Esophagus muscularis mucosa (tissue), 4 donors: ENCODE data around the gene RGP1. TPM values are rescaled to one million over a fixed set of nuclear protein-coding genes. Genes with fewer than 3 reads are reported as not detected.

Source experiments
- DNase-seq: peaks from one replicate; pipeline ENCODE4 v3.0.0-alpha.2; 2017; ENCODE audit errors: extremely low spot score
- H3K27ac ChIP-seq, 4 donors: fragments of 200-600 bp; sonication (generic); replicated peaks in 1 of 4; 1 replicate in 3 of 4; 2 replicates in 1 of 4; pipeline ENCODE4 v1.5.1; 2016 to 2019; ENCODE audit warnings: mild to moderate bottlenecking in 1 of 4
- H3K27me3 ChIP-seq, 4 donors: fragments of 200-600 bp; sonication (generic); one replicate each; pipeline versions ENCODE4 v1.5.1 to v1.6.0; 2016 to 2019
- H3K36me3 ChIP-seq, 4 donors: fragments of 200-600 bp; sonication (generic); one replicate each; pipeline ENCODE4 v1.5.1; 2016 to 2019
- H3K4me1 ChIP-seq, 4 donors: fragments of 200-600 bp; sonication (generic); one replicate each; pipeline ENCODE4 v1.5.1; 2016 to 2019
- H3K4me3 ChIP-seq, 4 donors: fragments of 200-600 bp; sonication (generic); 1 replicate in 2 of 4; 2 replicates in 2 of 4; pipeline ENCODE4 v1.5.1; 2016 to 2019; ENCODE audit warnings: mild to moderate bottlenecking in 4 of 4, moderate library complexity in 1 of 4
- H3K9me3 ChIP-seq, 4 donors: fragments of 200-600 bp; sonication (generic); 1 replicate in 3 of 4; 2 replicates in 1 of 4; pipeline ENCODE4 v1.5.1; 2016 to 2019
- EP300 ChIP-seq: sonication (generic); formaldehyde crosslinking; IDR thresholded peaks from one replicate; pipeline ENCODE4 v1.6.1; 2017; ENCODE audit warnings: antibody characterized with exemption
- POLR2A ChIP-seq: fragments of 450-650 bp; IDR thresholded peaks from one replicate; pipeline ENCODE4 v1.6.1; 2017; ENCODE audit warnings: antibody characterized with exemption, moderate library complexity, mild to moderate bottlenecking, low read depth
- POLR2AphosphoS5 ChIP-seq, 2 donors: sonication (generic); formaldehyde crosslinking; IDR thresholded peaks; one replicate each; pipeline ENCODE4 v1.6.1; 2017; ENCODE audit warnings: antibody characterized with exemption in 2 of 2
- WGBS: methylation state at CpG from one replicate; pipeline ENCODE4 v1.1.5; 2018; 5-methylcytosine and 5-hydroxymethylcytosine counted together
- intact Hi-C: fragments of 100-400 bp; cut with DNase I; formaldehyde crosslinking; loops from one replicate; pipeline ENCODE4 v1.15.1; 2023
- total RNA-seq, 4 donors: library from RNA; depleted of rRNA; stranded (reverse); fragments of >200 nt; gene quantifications; one replicate each; pipeline versions ENCODE4 v1.1.0 to v1.2.1, GENCODE V29; 2016
- TF ChIP-seq, protein P1 (sequence below), 3 experiments: fragments of 200-600 bp in 2 of 3; fragments of 450-650 bp in 1 of 3; sonication (generic) in 2 of 3; IDR thresholded peaks; one replicate each; pipeline ENCODE4 v1.5.1; 2017 to 2019; ENCODE audit warnings: antibody characterized with exemption in 3 of 3, mild to moderate bottlenecking in 2 of 3, moderate library complexity in 1 of 3

RGP1 gene
- total RNA-seq, 4 donors from 2014 or later, result 22.0 to 31.8 (median 26.8) TPM

DNA sequence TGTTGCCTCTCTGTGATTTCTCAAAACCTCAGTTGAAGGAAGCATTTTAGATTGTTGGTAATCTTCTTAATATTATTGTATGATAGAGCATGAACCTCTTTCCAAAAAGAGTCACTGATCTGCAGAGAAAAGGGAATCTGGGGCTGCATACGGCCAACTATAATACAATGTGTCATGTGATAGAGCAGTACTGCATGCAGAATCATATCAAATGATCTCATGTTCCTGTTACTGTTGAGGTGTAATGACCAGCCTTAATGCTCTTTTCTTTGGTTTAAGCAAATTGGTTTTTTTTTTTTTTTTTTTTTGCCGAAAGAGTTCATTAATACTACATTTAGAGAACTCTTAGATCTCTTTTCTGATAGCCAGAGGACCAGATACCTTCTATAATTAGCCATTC, 17.9 kb downstream of the RGP1 start:
- H3K4me1 ChIP-seq, result peaks cover 17 to 25% (median 23%) of the 10 kb centered on the region in 4 donors
- H3K27me3 ChIP-seq, result no peaks in the 10 kb centered on the region
- H3K9me3 ChIP-seq, result no peaks in the 10 kb centered on the region
- no peak for DNase-seq
- intact Hi-C loops, result no loop called here
- H3K27ac ChIP-seq, result no peak overlapping the region
- no peak for TF ChIP-seq EP300
- no peak for TF ChIP-seq POLR2A
- TF ChIP-seq POLR2AphosphoS5 (IDR thresholded peaks at IDR 0.05), result no peak
- TF ChIP-seq, protein P1, sequence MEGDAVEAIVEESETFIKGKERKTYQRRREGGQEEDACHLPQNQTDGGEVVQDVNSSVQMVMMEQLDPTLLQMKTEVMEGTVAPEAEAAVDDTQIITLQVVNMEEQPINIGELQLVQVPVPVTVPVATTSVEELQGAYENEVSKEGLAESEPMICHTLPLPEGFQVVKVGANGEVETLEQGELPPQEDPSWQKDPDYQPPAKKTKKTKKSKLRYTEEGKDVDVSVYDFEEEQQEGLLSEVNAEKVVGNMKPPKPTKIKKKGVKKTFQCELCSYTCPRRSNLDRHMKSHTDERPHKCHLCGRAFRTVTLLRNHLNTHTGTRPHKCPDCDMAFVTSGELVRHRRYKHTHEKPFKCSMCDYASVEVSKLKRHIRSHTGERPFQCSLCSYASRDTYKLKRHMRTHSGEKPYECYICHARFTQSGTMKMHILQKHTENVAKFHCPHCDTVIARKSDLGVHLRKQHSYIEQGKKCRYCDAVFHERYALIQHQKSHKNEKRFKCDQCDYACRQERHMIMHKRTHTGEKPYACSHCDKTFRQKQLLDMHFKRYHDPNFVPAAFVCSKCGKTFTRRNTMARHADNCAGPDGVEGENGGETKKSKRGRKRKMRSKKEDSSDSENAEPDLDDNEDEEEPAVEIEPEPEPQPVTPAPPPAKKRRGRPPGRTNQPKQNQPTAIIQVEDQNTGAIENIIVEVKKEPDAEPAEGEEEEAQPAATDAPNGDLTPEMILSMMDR (IDR thresholded peaks at IDR 0.05), result no peak
- no peaks in the 10 kb centered on the region for H3K36me3 ChIP-seq
- H3K4me3 ChIP-seq, result no peak overlapping the region
- 87% methylated on average over 2 of the region's 2 CpGs for WGBS

DNA sequence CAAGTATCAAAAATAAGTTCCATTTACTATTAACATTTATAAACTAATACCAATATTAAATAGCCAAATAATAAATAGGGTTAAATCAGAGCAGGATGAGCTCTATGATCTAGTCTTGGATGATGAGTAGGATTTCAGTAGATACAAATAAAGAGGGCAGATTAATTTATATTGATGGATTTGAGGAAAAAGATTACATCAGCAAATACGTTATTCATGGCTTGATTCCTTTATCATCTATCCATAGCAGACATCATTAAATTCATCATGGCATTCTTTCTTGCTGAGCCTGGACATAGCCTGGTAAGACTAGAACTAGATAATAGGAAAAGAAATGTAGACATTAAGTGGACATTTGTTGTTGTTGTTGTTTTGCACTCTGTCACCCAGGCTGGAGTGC, 18.4 kb downstream of the RGP1 start:
- WGBS, result 88% methylated on average over 1 of the region's 1 CpG
- no peaks in the 10 kb centered on the region for H3K27me3 ChIP-seq
- no peaks in the 10 kb centered on the region for H3K36me3 ChIP-seq
- no peak for DNase-seq
- intact Hi-C loops, result no loop called here
- H3K9me3 ChIP-seq, result no peaks in the 10 kb centered on the region
- H3K27ac ChIP-seq, result no peak overlapping the region
- TF ChIP-seq POLR2AphosphoS5 (IDR thresholded peaks at IDR 0.05) (no peak), EP300 (no peak)
- H3K4me3 ChIP-seq, result no peak overlapping the region
- peaks cover 20 to 29% (median 26%) of the 10 kb centered on the region in 4 donors for H3K4me1 ChIP-seq

DNA sequence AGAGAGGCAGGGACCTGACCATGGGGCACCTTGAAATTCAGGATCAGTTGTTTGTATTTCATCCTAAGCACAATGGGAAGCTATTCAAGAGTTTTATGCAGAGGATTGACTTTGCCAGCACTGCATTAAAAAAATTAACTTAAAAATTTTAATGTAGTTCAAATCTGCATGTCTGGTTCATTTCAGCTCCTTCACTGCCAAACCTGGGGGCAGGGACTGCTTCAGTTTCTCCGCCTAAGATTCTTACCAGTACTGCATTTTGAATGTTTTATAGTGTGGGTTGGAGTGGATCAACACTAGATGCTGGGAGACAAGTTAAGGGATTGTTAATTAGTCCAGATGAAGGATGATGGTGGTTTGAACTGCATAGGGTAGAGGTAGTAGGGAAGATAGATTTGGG, 20.7 kb downstream of the RGP1 start:
- no peak for DNase-seq
- intact Hi-C loops, result no loop called here
- no peak overlapping the region for H3K4me3 ChIP-seq
- peaks cover 20 to 29% (median 26%) of the 10 kb centered on the region in 4 donors for H3K4me1 ChIP-seq
- H3K27me3 ChIP-seq, result no peaks in the 10 kb centered on the region
- H3K27ac ChIP-seq, result no peak overlapping the region
- H3K9me3 ChIP-seq, result no peaks in the 10 kb centered on the region
- WGBS, result 95% methylated on average over 1 of the region's 1 CpG
- H3K36me3 ChIP-seq, result no peaks in the 10 kb centered on the region
- no peak for TF ChIP-seq EP300
- TF ChIP-seq, protein P1 (IDR thresholded peaks at IDR 0.05), result no peak
- TF ChIP-seq POLR2AphosphoS5 (IDR thresholded peaks at IDR 0.05), result no peak
- no peak for TF ChIP-seq POLR2A

DNA sequence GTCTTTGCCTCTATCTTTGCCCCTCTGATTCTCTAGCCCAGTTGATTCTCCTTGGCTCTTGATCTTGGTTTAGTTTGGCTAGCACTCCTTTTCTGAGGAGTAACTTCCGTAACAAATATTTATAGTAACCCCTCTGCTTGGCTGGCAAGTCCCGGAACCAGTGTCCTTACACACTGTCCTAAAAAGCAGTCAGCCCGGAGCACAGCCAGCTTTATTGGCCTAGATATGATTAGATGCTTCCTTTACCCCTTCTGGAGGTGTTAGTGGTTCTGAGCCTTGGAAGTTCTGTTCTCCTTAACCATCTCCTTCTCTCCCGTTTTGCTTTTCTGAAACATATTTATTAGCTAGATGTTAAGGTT, 22.0 kb downstream of the RGP1 start:
- Histone ChIP-seq H3K9me3 (no peaks in the 10 kb centered on the region), H3K36me3 (no peaks in the 10 kb centered on the region), H3K4me1 (peaks cover 20 to 29% (median 26%) of the 10 kb centered on the region in 4 donors), H3K27ac (peak overlapping the region; percentile 42 to 78 (median 64)), H3K4me3 (no peak overlapping the region), H3K27me3 (no peaks in the 10 kb centered on the region)
- intact Hi-C loops, result no loop called here
- no peak for DNase-seq
- WGBS, result 7% methylated on average over 4 of the region's 4 CpGs
- TF ChIP-seq POLR2AphosphoS5 (IDR thresholded peaks at IDR 0.05), result peak; percentile 33 to 46
- TF ChIP-seq, protein P1 (IDR thresholded peaks at IDR 0.05), result no peak

DNA sequence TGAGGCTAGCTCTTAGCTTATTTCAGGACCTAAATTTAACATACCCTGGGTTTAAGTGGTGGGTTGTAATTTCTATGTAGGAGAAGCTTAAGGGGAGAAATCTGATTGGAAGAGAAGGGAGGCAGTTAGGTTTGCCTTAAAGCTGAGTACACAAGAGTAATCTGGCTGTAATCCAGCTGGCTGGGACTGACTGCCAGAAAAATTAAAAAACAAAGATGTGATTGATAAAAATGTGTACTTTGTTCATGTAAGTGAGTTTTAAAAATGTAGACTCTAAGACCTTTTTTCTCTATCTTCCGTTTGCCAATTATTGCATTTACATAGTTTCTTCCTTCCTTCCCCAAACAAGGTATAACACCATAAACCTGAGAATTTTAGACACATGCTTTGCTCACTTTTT, 22.4 kb downstream of the RGP1 start:
- no peaks in the 10 kb centered on the region for H3K27me3 ChIP-seq
- H3K36me3 ChIP-seq, result no peaks in the 10 kb centered on the region
- H3K4me3 ChIP-seq, result no peak overlapping the region
- H3K27ac ChIP-seq, result peak overlapping the region; percentile 42 to 78 (median 64)
- no peak for DNase-seq
- peaks cover 20 to 29% (median 26%) of the 10 kb centered on the region in 4 donors for H3K4me1 ChIP-seq
- intact Hi-C loops, result no loop called here
- H3K9me3 ChIP-seq, result no peaks in the 10 kb centered on the region
- no peak for TF ChIP-seq POLR2AphosphoS5 (IDR thresholded peaks at IDR 0.05)
- TF ChIP-seq, protein P1 (IDR thresholded peaks at IDR 0.05), result no peak
- TF ChIP-seq POLR2A, result no peak
- TF ChIP-seq EP300, result no peak
- 57% methylated on average over 1 of the region's 1 CpG for WGBS
